ENCODE data around the gene VDR.

The VDR gene

DNA sequence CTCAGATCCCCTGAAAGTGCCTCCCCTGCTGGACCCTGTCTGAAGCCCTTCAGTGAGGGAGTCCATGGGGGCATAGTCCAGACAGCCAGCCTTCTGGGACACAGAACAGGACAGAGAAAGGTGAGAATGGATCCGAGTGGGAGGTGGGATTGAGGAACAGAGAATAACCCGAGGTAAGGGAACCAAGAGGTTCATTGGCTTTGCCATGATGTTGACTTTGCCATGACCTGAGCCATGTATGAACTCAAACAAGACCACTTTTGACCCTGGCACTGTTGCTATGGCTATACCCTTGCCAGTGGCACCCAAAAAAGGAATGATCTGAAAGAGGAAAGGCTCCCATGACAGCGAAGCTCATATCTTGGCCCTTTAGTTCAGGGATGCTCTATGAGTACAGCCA, 22.6 kb upstream of the VDR start:
- DNase-seq, result no peak

GRCh38 chr12:47921907-47922306, 17.1 kb upstream of the VDR start:
- DNase-seq, result no peak

GRCh38 chr12:47920913-47921312, 16.1 kb upstream of the VDR start:
- no peak for DNase-seq

DNA sequence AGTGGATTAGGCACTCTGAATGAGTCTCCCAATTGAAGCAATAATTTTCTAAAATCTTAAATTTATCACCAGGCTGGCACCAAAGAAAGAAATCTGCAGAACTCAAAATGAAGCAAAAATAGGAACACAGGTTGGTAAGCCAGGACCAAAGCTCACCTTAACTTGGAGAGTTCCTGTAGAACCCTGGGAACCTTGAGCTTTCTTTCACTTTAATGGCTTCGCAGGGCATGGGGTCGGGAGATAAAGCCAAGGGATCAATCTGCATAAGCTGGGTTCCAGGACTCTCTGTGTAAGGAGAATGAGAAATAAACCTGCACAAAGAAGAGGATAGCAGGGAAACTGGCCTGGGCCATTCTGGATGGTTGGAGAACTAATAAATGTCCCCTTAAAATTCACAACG, 8.3 kb upstream of the VDR start:
- DNase-seq, result no peak

- DNase-seq, result no peak
Observed at GRCh38 chr12:47912556-47912955, 7.8 kb upstream of the VDR start.

DNA sequence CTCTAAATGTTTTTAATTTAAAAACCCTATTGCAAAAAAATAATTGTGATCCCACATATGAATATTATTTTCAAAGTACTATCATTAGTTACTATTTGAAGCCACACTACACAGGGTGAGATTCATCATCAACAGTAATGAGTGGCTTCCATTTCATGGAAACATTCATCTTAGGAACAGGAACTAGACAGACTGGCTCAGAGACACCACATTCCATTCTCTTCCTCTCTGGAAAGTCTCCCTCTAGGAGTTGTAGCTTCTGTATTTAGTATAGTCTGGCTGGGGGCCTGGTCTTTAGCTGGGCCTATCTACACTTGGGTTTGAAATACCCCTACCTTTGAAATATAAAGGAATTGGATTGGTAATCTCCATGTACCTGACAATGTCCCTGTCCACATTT, 6.2 kb upstream of the VDR start:
- no peak for DNase-seq

GRCh38 chr12:47910486-47910885, 5.7 kb upstream of the VDR start:
- DNase-seq, result no peak

- DNase-seq, result no peak
Observed at GRCh38 chr12:47909839-47910465, 5.2 kb upstream of the VDR start.

- no peak for DNase-seq
Observed at GRCh38 chr12:47908738-47909137, 3.9 kb upstream of the VDR start.

- no peak for DNase-seq
Observed at GRCh38 chr12:47907851-47908454, 3.2 kb upstream of the VDR start.

GRCh38 chr12:47903927-47904712, 674 bp downstream of the VDR start:
- no peak for DNase-seq

- no peak for DNase-seq
Observed at GRCh38 chr12:47903151-47903611, 1.6 kb downstream of the VDR start.

DNA sequence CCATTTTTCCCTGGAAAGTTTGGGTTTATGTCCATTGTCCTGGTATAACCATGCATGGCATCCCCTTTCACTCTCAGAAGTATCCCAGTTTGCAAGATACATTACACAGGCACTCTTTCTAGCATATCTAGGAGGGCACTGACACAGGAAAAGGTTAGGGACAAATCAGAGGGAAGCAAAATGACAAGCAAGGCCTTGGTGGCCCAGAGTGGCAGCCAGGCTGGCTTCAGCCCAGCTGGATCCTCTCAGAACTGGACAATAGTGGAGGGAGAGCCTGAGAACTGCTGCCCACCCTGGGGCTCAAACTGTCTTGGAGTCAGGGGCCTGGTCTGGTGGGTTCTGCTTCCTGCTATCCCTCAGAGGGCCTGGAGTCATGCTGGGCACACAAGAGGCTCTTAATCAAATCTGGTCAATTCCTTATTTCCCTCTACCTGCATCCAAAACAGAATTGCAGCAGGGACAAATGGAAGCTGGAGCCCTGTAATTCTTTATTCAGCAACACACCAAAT, 2.6 kb downstream of the VDR start:
- DNase-seq, result no peak

DNA sequence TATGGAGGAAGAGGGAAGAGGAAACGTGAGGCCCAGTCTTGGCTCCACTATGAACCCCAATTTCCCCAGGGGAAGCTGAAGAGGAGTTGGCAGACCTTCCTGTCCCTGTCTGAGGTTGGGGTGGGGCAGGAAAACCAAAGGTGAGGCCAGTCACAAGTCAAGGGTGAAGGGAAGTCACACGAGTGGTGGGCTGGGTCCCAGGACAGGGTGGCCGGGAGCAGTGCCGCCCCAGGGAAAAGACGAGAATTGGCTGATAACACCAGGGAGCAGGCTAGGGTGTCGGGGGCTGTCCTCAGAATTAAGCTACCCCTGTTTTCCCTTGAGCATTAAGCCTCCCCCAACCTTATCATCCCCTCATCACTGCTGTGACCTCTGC, 3.1 kb downstream of the VDR start:
- DNase-seq, result no peak

DNA sequence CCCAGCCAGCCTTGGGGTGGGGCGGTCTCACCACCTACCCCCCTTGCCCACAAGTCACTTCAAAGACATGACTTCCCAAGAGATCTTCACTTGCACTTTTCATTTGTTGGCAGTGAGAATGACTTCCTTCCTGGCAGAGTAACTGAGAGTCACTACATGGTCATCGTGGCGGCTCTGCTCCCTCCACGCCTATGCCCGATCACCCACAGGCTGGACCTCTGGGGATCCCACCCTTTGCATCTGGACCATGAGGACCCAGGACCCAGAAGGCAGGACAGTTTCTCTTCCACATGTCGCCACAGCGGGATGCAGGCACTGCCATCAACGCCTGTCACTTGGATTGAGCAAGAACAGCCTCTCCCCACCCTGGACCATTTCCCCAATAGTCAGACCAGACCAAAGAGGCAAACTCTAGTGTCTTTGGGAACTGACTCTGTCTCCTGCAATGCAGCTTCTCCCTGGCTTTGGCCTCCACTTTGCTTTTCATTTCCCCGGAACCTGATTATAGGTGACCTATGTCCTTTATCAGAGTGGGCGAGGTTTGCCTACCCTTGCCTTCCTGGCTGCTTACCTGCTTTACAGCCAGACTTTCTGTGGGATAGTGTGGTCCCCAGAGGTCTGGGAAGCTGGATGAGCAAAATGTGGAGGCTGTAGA, 3.6 kb downstream of the VDR start:
- DNase-seq, result no peak

DNA sequence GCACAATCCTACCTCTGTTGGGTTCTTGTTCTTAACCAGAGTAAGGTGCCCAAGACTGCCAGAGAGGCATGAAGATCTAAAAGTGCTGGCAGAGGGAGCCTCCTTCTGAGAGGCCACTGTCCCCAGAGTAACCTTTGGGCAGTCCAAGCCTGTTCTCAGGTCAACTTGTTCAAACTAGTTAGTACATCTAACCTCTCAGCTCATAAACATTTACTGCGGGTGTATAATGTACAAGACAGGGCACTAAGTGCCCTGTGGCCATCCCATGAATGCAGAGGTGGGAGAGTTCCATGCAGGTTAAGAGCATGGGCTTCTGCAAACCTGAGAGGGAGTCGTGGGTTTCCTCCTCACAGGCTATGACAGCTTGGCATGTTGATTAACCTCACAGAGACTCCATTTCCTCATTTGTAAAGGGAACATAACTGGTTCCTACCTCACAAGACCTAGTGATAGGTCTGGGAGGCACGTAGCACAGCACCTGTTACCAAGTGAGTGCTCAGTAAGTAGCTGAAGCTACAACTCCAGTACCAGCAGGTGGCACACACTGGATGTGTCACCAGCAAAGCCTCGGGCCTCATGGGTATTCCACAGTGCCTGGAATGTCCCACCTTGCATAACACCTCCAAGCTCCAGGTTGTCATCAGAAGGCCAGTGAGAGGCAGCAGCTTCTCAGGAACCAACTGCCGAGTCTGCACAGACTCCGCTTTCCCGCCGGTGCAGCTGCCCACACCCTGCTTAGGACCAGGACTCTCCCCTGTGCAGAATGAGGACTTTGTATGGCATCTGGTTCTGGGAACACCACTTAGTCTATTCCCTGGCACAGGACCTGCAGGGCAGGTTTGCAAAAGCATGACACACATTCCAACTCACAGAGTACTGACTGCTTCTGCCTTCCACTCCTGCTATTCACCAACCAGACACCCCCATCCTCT, 4.4 kb downstream of the VDR start:
- DNase-seq, result no peak

DNA sequence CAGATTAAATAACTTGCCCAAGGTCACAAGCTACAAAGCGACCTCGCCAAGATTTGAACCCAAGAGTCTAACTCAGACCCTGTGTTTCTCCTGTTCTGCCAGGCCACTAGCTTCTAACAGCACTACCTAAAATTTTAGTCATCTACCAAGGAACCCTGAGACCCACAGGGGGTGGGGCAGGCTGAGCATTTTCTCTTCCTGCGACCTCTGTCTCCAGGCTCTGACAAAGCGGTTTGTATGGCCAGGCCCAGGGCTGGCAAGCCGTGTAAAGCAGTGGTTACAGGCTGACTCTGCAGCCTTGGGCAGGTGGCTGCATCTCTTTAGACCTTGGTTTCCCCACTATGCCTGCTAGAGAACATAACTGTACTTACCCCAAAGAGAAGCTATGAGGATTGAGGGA, 5.3 kb downstream of the VDR start:
- no peak for DNase-seq

DNA sequence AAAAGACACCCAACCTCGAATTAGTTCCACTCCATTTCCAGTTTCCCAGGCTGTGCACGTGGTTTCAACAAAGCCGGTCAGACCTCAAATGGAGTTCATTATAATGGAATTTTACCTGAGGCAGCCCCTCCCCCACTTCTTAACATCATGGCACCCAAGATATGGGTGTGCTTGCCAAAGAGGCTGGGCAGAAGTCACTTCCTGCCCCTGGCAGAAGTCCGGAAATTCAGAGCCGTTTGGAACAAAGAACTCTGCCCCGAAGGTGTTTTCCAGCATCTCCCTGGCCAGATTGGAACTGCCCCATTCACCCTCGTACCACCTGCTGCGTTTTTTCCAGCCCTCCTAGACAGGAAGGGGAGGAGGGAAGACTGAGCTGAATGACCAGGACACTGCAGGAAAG, 8.2 kb downstream of the VDR start:
- no peak for DNase-seq

GRCh38 chr12:47896022-47896421, 8.8 kb downstream of the VDR start:
- DNase-seq, result no peak

- DNase-seq, result no peak
Observed at GRCh38 chr12:47894652-47895051, 10.1 kb downstream of the VDR start.

GRCh38 chr12:47894068-47894467, 10.7 kb downstream of the VDR start:
- no peak for DNase-seq

DNA sequence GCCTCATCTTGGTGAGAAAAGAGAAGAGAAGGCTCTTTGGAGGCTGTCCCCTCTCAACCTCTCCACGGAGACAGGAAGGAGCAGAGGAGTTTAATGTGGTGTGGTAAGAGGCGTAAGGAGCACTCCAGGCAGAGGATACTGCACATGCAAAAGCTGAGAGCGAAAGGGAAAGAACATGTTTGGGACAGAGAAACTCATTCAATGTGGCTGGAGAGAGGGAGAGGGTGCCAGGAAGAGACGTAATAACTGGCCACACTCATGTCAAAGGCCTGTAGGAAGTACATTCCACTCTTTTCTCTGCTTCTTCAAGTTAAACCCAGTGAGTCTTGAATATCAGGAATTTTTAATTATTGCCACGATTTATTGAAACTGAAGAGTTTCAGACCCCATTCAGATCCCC, 12.0 kb downstream of the VDR start:
- DNase-seq, result no peak

GRCh38 chr12:47891356-47891755, 13.4 kb downstream of the VDR start:
- no peak for DNase-seq

All from DMS 273 treated with DMSO at 0.1 percent for 48 hours (cell line).